DMS 273 treated with DMSO at 0.1 percent for 48 hours (cell line): ENCODE results near the gene TPCN2.

Experiments used
- DNase-seq: peaks from one replicate; lab custom pipeline; 2025; lab: John Stamatoyannopoulos, UW

The TPCN2 gene

DNA sequence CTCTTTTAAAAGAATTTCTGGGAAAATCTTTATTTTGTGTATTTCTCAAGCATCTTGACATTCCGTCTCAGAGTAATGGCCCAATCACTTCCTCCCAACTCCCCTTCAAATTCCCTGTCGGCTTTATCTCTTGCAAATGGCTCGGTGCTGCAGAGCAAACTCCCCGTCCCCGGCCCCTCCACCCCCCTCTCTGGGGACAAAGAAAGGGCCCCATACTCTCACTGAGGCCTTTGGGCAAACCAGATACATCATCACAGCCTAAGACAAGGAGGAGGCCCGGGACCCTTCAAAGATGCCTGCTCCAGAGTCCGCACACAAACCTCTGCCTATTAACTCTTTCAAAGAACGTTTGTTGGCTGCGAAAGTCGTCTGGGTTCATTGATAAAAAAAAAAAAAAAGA is 103.1 kb downstream of the TPCN2 start:
- no peak for DNase-seq

GRCh38 chr11:69152733-69153421 is 104.1 kb downstream of the TPCN2 start:
- DNase-seq: no peak

DNA sequence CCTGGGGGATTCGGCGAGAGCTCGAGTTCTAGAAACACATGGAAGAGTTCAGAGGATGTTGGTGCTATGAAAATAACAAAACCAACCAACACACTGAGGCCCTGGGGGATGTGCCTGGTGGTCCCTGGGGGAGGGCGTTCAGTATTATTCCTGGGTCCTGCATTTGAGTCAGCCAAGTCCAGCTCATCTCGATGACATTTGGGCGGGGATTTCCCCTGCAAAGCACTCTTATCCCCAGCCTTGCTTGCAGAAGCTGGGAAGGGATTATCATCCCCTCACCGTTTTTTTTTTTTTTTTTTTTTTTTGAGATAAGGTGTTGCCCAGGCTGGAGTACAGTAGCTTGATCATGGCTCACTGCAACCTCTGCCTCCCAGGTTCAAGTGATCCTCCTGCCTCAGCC is 104.9 kb downstream of the TPCN2 start:
- DNase-seq: no peak

GRCh38 chr11:69154211-69154913 is 105.6 kb downstream of the TPCN2 start:
- DNase-seq: no peak

GRCh38 chr11:69154938-69155301 is 106.2 kb downstream of the TPCN2 start:
- DNase-seq: no peak

GRCh38 chr11:69155302-69156234 is 106.8 kb downstream of the TPCN2 start, which contains the start of gene SMIM38:
Gene SMIM38 (plus strand): TSS chr11:69155935. CDS start chr11:69157847, 1,912 bp downstream.
- DNase-seq: no peak

DNA sequence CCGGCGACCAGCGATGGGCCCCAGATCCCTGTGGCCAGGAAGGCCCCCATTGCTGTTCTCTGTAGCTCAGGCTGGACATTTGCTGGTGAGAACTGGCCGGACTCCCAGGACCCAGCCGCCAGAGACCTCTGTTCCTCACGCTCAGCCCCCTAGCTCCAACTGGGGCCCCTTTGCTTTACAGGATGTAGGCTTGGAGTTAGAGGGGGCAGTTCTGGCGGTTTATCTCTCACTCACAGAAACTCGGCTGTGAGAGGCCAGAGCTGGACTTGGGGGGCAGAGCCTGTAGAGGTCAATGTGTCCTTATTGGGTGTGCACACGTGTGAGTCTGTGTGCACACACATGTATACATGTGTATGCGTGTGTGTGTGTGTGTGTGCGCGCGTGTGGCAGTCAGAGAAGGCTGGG is 107.5 kb downstream of the TPCN2 start:
- no peak for DNase-seq

- DNase-seq: no peak
These were observed 108.0 kb downstream of the TPCN2 start for GRCh38 chr11:69156673-69157155.

DNA sequence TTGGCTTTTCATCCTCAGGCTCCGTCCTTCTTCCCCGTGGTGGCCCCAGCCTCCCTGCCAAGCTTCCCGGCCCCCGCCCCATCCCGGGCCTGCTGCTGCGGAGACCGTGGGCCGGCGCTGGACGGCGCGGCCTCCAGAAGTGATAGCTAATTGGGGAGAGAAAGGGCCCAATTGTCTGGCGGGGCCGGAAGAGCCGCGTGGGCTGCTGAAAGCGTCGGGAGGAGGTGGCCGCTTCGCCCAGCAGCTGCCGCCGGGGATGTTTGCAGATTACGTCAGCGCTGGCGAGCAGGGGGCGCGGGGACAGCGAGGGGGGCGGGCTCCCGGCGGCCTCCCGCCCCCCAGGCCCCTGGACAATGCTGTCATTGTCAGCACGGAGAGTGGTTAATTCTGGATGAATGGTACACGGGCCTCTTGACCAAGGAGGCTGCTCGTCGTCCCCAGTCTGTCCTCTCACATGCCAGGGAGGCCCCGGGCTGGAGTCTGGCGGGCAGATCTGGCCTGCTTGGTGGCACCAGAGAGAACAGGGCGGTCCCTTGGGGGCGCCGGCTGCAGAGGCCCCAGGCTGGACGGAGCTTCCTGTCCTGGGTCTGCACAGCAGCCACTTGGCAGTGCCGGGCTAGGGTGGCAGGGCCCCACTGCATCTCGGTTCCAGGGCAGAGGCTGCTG is 108.6 kb downstream of the TPCN2 start:
- no peak for DNase-seq

- no peak for DNase-seq
These were observed 109.1 kb downstream of the TPCN2 start for GRCh38 chr11:69157822-69158231.

- no peak for DNase-seq
These were observed 109.8 kb downstream of the TPCN2 start for GRCh38 chr11:69158301-69159149.

DNA sequence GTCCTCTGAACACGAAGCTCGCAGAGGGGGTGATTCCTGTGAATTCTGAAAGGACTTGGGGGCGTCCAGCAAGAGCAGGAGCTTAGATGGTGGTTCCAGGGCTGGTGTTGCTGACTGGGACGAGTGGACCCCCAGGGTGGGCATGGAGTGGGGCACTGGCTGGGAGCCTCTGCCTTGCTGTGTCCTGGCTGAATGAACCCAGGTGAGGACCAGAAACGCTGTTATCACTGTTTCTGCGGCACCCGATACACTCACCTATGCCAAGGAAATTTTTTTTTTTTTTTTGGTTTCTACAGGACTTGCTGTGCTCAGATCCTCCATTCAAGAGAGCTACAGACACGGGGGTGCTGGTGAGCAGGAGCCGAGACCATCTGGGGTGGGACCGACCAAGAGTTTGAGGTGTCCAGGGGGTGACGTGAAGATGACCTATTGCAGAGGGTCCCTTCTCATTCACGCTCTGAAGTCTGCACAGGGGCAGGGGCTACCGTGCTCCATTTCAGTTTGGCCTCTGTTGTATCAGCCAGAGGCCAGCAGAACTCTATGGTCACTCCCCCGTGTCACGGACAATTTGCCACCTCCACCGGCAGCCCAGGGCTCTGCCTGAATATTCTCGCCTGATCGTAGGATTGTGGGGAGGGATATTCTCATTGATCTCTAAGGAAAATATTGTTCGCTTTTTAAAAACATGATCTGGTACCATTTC is 110.6 kb downstream of the TPCN2 start:
- no peak for DNase-seq

DNA sequence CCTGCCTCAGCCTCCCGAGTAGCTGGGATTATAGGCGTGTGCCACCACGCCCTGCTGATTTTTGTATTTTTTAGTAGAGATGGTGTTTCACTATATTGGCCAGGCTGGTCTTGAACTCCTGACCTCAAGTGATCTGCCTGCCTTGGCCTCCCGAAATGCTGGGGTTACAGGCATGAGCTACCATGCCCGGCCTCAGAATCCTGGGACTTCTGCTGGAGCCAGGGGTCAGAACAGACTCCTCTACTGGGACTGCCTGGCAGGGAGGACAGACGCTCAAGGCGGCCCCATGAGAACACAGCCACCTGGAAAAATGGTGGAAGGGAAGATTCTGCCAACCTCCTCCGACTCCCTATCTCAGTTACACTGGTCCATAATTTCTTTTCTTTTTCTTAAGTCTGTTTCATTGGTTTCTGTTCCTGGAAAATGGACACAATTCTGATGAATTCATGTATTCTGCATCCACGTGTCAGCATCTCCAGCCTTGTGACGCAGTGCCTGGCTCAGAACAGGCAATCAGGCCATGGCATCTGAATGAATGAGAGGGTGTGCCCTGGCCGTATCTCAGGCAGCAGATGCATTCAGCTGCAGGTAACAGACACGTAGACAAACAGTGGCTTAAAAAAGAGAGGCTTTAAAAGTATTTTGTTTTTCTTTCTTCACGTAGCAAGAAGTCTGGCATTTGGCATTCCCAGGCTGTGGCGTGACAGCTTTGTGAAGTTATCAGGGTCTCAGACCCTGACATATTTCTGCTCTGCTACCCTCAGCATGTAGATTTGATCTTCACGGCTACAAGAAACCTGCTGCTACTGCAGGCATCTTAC is 111.8 kb downstream of the TPCN2 start:
- no peak for DNase-seq

GRCh38 chr11:69161117-69161407 is 112.3 kb downstream of the TPCN2 start:
- no peak for DNase-seq

GRCh38 chr11:69162505-69162904 is 113.8 kb downstream of the TPCN2 start:
- no peak for DNase-seq

DNA sequence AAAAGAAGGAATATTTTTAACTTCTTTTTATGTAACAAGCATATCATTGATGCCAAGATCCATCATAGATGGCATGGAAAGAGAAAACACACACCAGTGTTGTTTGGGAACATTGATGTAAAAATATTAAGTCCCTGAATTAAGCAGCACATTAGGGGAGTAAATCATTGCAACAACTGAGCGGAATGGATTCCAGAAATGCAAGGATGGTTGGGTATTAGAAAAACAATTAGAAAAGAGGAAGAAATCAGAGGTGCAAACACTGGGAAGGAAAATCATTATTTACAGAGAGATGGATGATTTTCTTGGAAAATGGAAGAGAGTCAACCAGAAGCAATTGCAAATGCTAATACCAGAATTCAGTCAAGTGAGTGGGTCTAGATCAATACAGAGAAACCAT is 115.1 kb downstream of the TPCN2 start:
- no peak for DNase-seq

GRCh38 chr11:69164824-69165223 is 116.1 kb downstream of the TPCN2 start:
- no peak for DNase-seq

GRCh38 chr11:69165775-69166174 is 117.0 kb downstream of the TPCN2 start:
- no peak for DNase-seq

DNA sequence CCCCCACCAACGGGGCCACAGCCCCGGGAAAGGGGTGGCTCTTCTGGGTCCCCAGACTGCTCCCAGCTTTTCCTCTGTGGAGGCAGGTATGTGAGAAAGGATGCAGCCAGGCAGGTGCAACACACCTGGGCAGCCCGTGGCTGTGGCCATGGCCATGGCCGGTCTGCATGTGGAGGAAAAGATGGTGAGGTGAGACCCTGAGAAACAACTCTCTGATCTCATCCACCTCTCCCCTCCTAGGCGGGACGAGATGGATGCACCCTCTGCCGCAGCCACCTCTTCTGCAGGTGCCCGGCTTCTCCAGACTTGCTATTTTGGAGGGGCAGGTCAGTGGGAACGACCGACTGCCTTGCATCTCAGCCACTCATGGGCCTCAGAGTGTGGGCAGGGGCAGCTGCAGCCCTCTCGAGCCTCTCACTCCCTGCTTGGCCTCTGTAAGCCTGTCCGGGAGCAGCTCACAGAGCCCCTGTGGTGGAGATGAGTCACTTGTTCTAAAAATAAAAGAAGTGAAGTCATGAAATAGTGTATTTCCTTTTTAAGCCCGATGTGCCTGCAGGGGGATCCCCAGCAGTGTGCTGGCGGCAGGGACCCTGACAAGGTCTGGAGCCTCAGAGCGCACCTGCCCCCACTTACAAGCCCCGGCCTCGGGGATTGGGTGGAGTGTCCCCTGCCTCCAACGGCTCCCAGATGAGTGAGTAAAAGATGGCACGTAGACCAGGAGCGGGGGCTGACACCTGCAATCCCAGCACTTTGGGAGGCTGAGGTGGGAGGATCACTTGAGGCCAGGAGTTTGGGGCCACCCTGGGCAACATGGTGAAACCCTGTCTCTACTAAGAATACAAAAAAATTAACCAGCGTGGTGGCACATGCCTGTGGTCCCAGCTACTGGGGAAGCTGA is 117.7 kb downstream of the TPCN2 start:
- DNase-seq: peak; percentile 2
